K562 (cell line): ENCODE results near the gene CABP2. TPM values are rescaled to one million over a fixed set of nuclear protein-coding genes. Genes with fewer than 3 reads are reported as not detected.

ENCODE experiments used
- BDP1 ChIP-seq: IDR thresholded peaks from 3 replicates; pipeline ENCODE4 v1.6.1; 2011; ENCODE audit not compliant: insufficient read length, insufficient read depth
- BRF1 ChIP-seq: IDR thresholded peaks from 3 replicates; pipeline ENCODE4 v1.6.1; 2011; ENCODE audit warnings: borderline replicate concordance, mild to moderate bottlenecking; ENCODE audit not compliant: insufficient read length; ENCODE audit errors: extremely low read depth
- EP400 ChIP-seq: fragments of 450-650 bp; IDR thresholded peaks from 2 replicates; pipeline ENCODE4 v1.6.1; 2017; ENCODE audit warnings: antibody characterized with exemption, mild to moderate bottlenecking, moderate library complexity
- EWSR1 ChIP-seq: fragments of 450-650 bp; IDR thresholded peaks from 2 replicates; pipeline ENCODE4 v1.6.1; 2018; ENCODE audit warnings: borderline replicate concordance, mild to moderate bottlenecking, low read depth, moderate library complexity; ENCODE audit not compliant: partially characterized antibody
- HMBOX1 ChIP-seq: sonication (generic); IDR thresholded peaks from 2 replicates; pipeline ENCODE4 v1.6.1; 2016
- HNRNPK ChIP-seq: fragments of 200-400 bp; formaldehyde crosslinking; IDR thresholded peaks from one replicate; pipeline ENCODE4 v1.6.1; 2018; ENCODE audit warnings: mild to moderate bottlenecking, low read depth, low read length; ENCODE audit not compliant: poor library complexity, severe bottlenecking
- HNRNPL ChIP-seq: fragments of 200-400 bp; formaldehyde crosslinking; IDR thresholded peaks from 2 replicates; pipeline ENCODE4 v1.6.1; 2017; ENCODE audit warnings: low read depth, mild to moderate bottlenecking, low read length
- JUND ChIP-seq, 2 experiments: IDR thresholded peaks; 2 replicates in 1 of 2; 3 replicates in 1 of 2; pipeline ENCODE4 v1.6.1; 2011; ENCODE audit warnings: borderline replicate concordance in 2 of 2, low read depth in 2 of 2, low read length in 2 of 2, improper control_type of control experiment in 1 of 2, missing biosample characterization in 1 of 2, missing genetic modification characterization in 1 of 2, missing genetic modification reagents in 1 of 2
- KDM2B ChIP-seq: fragments of 250-450 bp; sonication (Bioruptor Pico); IDR thresholded peaks from 2 replicates; pipeline ENCODE4 v1.8.0; 2021; ENCODE audit warnings: mild to moderate bottlenecking, moderate library complexity
- MITF ChIP-seq: IDR thresholded peaks from 2 replicates; pipeline ENCODE4 v1.6.1; 2014; ENCODE audit warnings: antibody characterized with exemption
- MTA2 ChIP-seq: fragments of 450-650 bp; IDR thresholded peaks from 2 replicates; pipeline ENCODE4 v1.6.1; 2016; ENCODE audit warnings: low read depth
- PCBP2 ChIP-seq: fragments of 200-400 bp; formaldehyde crosslinking; IDR thresholded peaks from 2 replicates; pipeline ENCODE4 v1.6.1; 2018; ENCODE audit warnings: low read length, low read depth, mild to moderate bottlenecking, moderate library complexity; ENCODE audit not compliant: poor library complexity, severe bottlenecking
- POLR2AphosphoS2 ChIP-seq: IDR thresholded peaks from 2 replicates; pipeline ENCODE4 v1.6.1; 2012; ENCODE audit warnings: low read length, improper control_type of control experiment
- PTBP1 ChIP-seq: fragments of 200-400 bp; formaldehyde crosslinking; IDR thresholded peaks from 2 replicates; pipeline ENCODE4 v1.6.1; 2017; ENCODE audit warnings: low read depth, low read length
- SRSF3 ChIP-seq: fragments of 200-400 bp; formaldehyde crosslinking; IDR thresholded peaks from 2 replicates; pipeline ENCODE4 v1.6.1; 2016; ENCODE audit warnings: mild to moderate bottlenecking, low read length, moderate library complexity; ENCODE audit not compliant: insufficient read depth
- TRIM24 ChIP-seq, 2 experiments: fragments of 450-650 bp; IDR thresholded peaks; 2 replicates each; pipeline ENCODE4 v1.6.1; 2016
- ZC3H11A ChIP-seq: IDR thresholded peaks from 2 replicates; pipeline ENCODE4 v1.6.1; 2012; ENCODE audit warnings: low read depth, low read length, improper control_type of control experiment
- ZHX1 ChIP-seq: fragments of 150-350 bp; conservative IDR thresholded peaks from 2 replicates; pipeline ENCODE4 v1.6.1; 2014; ENCODE audit warnings: low read length
- ZKSCAN3 ChIP-seq: fragments of 250-450 bp; sonication (Bioruptor Pico); IDR thresholded peaks from 2 replicates; pipeline ENCODE4 v1.4.0; 2020
- ZNF165 ChIP-seq: fragments of 250-450 bp; sonication (Bioruptor Pico); IDR thresholded peaks from 2 replicates; pipeline ENCODE4 v1.4.0; 2020; ENCODE audit warnings: borderline replicate concordance
- ZNF184 ChIP-seq: sonication (generic); formaldehyde crosslinking; IDR thresholded peaks from 2 replicates; pipeline ENCODE4 v1.5.0; 2020; ENCODE audit warnings: missing genetic modification reagents
- ZNF23 ChIP-seq: fragments of 250-450 bp; sonication (Bioruptor Pico); IDR thresholded peaks from 2 replicates; pipeline ENCODE4 v1.4.0; 2020; ENCODE audit warnings: mild to moderate bottlenecking
- polyA plus RNA-seq, 8 experiments: library from polyadenylated mRNA; depleted of rRNA in 4 of 8; stranded (reverse) in 5 of 8; unstranded in 3 of 8; fragments of >200 nt; fragmentation: Nextera tagmentation in 2 of 8; fragmentation: Illumina TruSeq in 1 of 8; extraction: Ambion mirVana in 2 of 8; extraction: Trizol in 1 of 8; gene quantifications; 2 replicates each; pipeline versions ENCODE4 v1.2.1 to v1.2.3, GENCODE V29; 2011 to 2014; ENCODE audit warnings: inconsistent platforms in 1 of 8, missing spikeins in 1 of 8
- total RNA-seq, 7 experiments: library from RNA; depleted of rRNA in 6 of 7; stranded (reverse); fragments of >200 nt in 6 of 7; fragmentation: Illumina TruSeq in 2 of 7; extraction: Trizol in 2 of 7; gene quantifications; 2 replicates each; pipeline versions ENCODE4 v1.2.1 to v1.2.3, GENCODE V29; 2011 to 2021; ENCODE audit warnings: low replicate concordance in 1 of 7

Gene CABP2
- total and polyA plus RNA-seq, 9 of the 15 experiments (the other 6 are each of a cell fraction or from before 2014, with no cell fraction given): not detected

- TF ChIP-seq PTBP1: no peak
- TF ChIP-seq HNRNPL: peak; percentile 81
- no peak for TF ChIP-seq HMBOX1
- no peak for TF ChIP-seq MITF
- TF ChIP-seq TRIM24 (IDR thresholded peaks at IDR 0.05): no peak
- TF ChIP-seq ZKSCAN3 (CRISPR knock-in tag): no peak
- TF ChIP-seq HNRNPK: no peak
- TF ChIP-seq BDP1: no peak
- TF ChIP-seq ZNF184: no peak
- TF ChIP-seq PCBP2: no peak
- no peak for TF ChIP-seq POLR2AphosphoS2
- no peak for TF ChIP-seq BRF1
- peak; percentile 41; the same call in 1 of the 2 replicates for TF ChIP-seq JUND (IDR thresholded peaks at IDR 0.05; ENCODE audit: borderline replicate concordance, low read depth, low read length)
- no peak; the same call in 2 of the 3 replicates for TF ChIP-seq JUND (tag; IDR thresholded peaks at IDR 0.05; ENCODE audit: borderline replicate concordance, low read depth, low read length)
- TF ChIP-seq EP400: no peak; the same call in 1 of the 2 replicates
- no peak for TF ChIP-seq KDM2B
- no peak for TF ChIP-seq ZHX1
- TF ChIP-seq ZC3H11A: no peak
- TF ChIP-seq MTA2: no peak
- 0 out of 2 replicates have a peak, but pooled peaks have one; percentile 37 for TF ChIP-seq ZNF23 (CRISPR knock-in tag)
- no peak for TF ChIP-seq EWSR1
- no peak for TF ChIP-seq SRSF3
- no peak for TF ChIP-seq ZNF165 (CRISPR knock-in tag)
These were observed 17.4 kb downstream of the CABP2 start (continued) for GRCh38 chr11:67505605-67506396.
